Osteocyte (in vitro differentiated cells): ENCODE results near the gene SRP68. TPM values are rescaled to one million over a fixed set of nuclear protein-coding genes. Genes with fewer than 3 reads are reported as not detected.

Source experiments
- DNase-seq: peaks from one replicate; pipeline ENCODE4 v3.0.0; 2021; ENCODE audit warnings: mixed read lengths; ENCODE audit not compliant: unreplicated experiment; ENCODE audit errors: extremely low spot score
- H3K27ac Mint-ChIP-seq: one replicate; pipeline ENCODE4 v1.8.0; 2021; ENCODE audit warnings: mild to moderate bottlenecking, mixed read lengths; ENCODE audit not compliant: unreplicated experiment
- H3K27me3 Mint-ChIP-seq: one replicate; pipeline ENCODE4 v1.8.0; 2021; ENCODE audit warnings: mixed read lengths; ENCODE audit not compliant: unreplicated experiment
- H3K36me3 Mint-ChIP-seq: one replicate; pipeline ENCODE4 v1.8.0; 2021; ENCODE audit warnings: mixed read lengths; ENCODE audit not compliant: unreplicated experiment
- H3K4me1 Mint-ChIP-seq: one replicate; pipeline ENCODE4 v1.8.0; 2021; ENCODE audit warnings: mixed read lengths; ENCODE audit not compliant: unreplicated experiment
- H3K4me3 Mint-ChIP-seq: one replicate; pipeline ENCODE4 v1.8.0; 2021; ENCODE audit warnings: mild to moderate bottlenecking, moderate library complexity, mixed read lengths; ENCODE audit not compliant: unreplicated experiment
- H3K9me3 Mint-ChIP-seq: one replicate; pipeline ENCODE4 v1.8.0; 2021; ENCODE audit warnings: mixed read lengths; ENCODE audit not compliant: unreplicated experiment
- total RNA-seq: library from RNA; stranded (reverse); gene quantifications from 2 replicates; pipeline ENCODE4 v1.2.1, GENCODE V29; 2021
- TF ChIP-seq, protein P1 (sequence below): fragments of 200-600 bp; sonication (generic); IDR thresholded peaks from 2 replicates; pipeline ENCODE4 v1.5.0; 2021; ENCODE audit warnings: antibody characterized with exemption, mild to moderate bottlenecking, moderate library complexity

Gene SRP68
- total RNA-seq, 1 donor from 2014 or later: 74.7 TPM

DNA sequence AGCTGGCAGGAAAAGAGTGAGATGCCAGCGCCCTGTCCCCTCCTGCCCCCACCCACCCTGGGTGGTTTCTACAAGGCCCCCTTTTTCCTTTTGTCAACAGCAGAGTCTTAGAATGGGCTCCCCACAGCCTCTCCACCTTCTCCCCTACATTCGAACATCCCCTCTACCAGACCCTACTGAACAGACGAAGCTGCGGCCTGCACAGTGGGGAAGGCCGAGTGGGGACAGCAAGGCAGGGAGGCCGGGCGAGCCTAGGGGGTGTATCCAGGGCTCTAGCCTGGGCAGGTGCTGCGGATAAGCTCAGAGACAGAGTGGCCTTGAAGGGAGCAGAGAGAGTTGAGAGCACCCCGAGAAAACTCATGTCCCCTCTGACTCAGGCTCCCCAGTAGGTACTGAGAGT is 14.1 kb upstream of the SRP68 start:
- Mint-ChIP-seq H3K4me3 (no peak overlapping the region), H3K36me3 (peaks cover 33% of the 10 kb centered on the region)
- no peak for DNase-seq

DNA sequence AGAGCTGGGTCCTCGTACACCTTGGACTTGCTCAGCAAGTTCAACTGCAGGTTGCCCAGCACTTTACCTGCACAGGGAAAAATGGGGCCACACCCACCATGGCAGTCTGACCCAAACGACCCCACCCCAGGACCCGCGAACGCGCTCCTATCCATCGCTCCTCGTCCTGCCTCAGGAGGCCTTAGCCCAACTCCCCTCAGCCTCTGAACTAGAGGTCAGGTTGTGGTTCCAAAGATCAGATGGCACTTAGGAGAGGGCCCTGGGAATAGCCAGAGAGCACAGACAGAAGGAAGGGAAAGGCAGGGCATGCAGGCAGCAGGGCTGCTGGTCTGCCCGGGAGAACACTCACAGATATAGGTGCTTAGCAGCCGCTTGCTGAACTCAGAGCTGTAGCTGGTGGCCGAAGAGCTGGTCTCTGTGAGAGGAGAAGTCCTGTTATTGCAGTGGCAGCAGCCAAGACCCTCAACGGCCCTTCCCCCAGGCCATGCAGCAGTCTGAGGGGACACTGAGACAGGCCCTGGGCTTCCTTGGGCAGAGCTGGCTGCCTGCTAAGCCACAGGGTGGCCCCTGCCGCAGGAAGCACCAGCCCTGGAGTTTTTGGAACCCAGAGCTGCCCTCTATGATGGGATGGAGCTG is 13.5 kb upstream of the SRP68 start:
- Mint-ChIP-seq H3K9me3 (no peaks in the 10 kb centered on the region), H3K4me3 (no peak overlapping the region), H3K27ac (no peak overlapping the region), H3K4me1 (peaks cover 3% of the 10 kb centered on the region), H3K27me3 (peaks cover 7% of the 10 kb centered on the region), H3K36me3 (peaks cover 29% of the 10 kb centered on the region)
- TF ChIP-seq, protein P1, sequence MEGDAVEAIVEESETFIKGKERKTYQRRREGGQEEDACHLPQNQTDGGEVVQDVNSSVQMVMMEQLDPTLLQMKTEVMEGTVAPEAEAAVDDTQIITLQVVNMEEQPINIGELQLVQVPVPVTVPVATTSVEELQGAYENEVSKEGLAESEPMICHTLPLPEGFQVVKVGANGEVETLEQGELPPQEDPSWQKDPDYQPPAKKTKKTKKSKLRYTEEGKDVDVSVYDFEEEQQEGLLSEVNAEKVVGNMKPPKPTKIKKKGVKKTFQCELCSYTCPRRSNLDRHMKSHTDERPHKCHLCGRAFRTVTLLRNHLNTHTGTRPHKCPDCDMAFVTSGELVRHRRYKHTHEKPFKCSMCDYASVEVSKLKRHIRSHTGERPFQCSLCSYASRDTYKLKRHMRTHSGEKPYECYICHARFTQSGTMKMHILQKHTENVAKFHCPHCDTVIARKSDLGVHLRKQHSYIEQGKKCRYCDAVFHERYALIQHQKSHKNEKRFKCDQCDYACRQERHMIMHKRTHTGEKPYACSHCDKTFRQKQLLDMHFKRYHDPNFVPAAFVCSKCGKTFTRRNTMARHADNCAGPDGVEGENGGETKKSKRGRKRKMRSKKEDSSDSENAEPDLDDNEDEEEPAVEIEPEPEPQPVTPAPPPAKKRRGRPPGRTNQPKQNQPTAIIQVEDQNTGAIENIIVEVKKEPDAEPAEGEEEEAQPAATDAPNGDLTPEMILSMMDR: no peak
- DNase-seq: no peak

More for the DNA sequence above, 14.1 kb upstream of the SRP68 start:
- peaks cover 4% of the 10 kb centered on the region for H3K27me3 Mint-ChIP-seq
- peaks cover 3% of the 10 kb centered on the region for H3K4me1 Mint-ChIP-seq
- no peaks in the 10 kb centered on the region for H3K9me3 Mint-ChIP-seq
- TF ChIP-seq, protein P1: no peak
- H3K27ac Mint-ChIP-seq: no peak overlapping the region

DNA sequence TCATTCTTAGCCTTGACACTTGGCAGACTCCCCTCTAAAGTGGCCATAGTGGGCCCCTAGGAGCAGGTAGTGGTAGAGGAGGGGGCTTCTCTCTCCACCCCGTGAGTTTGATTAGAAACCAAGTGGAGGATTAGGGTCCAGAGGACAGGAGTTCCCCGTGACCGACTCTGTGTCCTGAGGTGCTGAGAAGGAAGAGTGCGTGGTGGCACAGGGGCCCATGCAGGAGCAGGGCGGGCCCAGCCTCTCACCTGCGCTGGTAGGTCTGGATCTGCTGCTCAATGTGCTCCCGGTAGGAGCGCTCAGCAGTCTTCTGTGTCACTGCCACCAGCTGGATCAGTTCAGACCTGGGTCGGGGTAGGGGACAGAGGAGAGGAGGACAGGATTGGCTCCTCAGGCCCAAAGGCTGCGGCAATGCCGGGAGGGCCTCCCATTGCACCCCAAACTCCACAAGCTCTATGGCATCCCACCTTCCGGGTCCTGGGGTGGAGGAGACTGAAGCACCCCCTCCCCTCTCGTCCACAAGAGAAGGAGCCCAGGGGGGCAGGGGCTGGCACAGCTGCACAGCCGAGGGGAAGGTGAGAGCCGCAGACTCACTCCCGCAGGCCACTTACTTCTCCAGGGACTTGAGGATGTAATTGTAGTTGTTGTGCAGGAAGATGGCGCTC is 12.9 kb upstream of the SRP68 start:
- Mint-ChIP-seq H3K27me3 (peaks cover 7% of the 10 kb centered on the region), H3K4me3 (no peak overlapping the region), H3K36me3 (peaks cover 29% of the 10 kb centered on the region), H3K27ac (no peak overlapping the region), H3K9me3 (no peaks in the 10 kb centered on the region), H3K4me1 (peaks cover 3% of the 10 kb centered on the region)
- no peak for DNase-seq
- TF ChIP-seq, protein P1: no peak

DNA sequence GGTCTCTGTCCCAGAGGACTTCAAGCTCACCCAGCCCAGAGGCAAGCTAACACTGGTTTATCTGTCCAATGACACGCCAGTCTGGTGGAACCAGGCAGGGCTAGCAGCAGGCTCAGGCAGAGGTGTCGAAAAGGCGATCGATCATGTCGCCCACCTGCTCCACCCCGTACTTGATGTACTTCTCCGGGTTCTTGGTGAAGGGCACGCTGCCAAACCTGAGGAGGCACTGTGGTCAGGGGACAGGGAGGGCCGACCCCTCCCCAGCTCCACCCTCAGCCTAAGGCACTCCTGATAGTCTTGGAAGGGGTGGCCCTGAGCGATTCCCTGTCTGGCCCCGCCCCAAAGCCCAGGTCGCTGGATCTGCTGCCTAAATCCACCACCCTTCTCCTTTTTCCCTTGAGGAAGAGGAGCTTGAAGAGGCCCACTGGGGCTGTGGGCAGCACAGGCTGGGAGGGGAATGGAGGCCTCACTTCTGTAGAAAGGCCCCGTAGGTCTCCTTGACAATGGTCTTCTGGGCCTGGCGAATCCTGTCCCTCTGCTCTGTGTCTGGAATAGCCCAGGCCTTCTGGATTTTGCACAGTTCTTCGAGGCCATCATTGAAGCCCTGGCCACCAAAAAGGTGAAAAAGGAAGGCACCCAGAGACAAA is 11.3 kb upstream of the SRP68 start:
- TF ChIP-seq, protein P1: no peak
- no peaks in the 10 kb centered on the region for H3K9me3 Mint-ChIP-seq
- H3K4me3 Mint-ChIP-seq: no peak overlapping the region
- peaks cover 3% of the 10 kb centered on the region for H3K4me1 Mint-ChIP-seq
- H3K27ac Mint-ChIP-seq: no peak overlapping the region
- H3K36me3 Mint-ChIP-seq: peaks cover 23% of the 10 kb centered on the region
- H3K27me3 Mint-ChIP-seq: peaks cover 14% of the 10 kb centered on the region
- no peak for DNase-seq
